ENCODE results near the gene FBXW8. TPM values are rescaled to one million over a fixed set of nuclear protein-coding genes. Genes with fewer than 3 reads are reported as not detected.

The FBXW8 gene
- polyA plus RNA-seq, 2 of the 4 experiments (the other 2 are of a cell fraction): 9.8 to 15.7 TPM

GRCh38 chr12:117014342-117014887 lies 103.7 kb downstream of the FBXW8 start (continued):
- TF ChIP-seq, protein P1, sequence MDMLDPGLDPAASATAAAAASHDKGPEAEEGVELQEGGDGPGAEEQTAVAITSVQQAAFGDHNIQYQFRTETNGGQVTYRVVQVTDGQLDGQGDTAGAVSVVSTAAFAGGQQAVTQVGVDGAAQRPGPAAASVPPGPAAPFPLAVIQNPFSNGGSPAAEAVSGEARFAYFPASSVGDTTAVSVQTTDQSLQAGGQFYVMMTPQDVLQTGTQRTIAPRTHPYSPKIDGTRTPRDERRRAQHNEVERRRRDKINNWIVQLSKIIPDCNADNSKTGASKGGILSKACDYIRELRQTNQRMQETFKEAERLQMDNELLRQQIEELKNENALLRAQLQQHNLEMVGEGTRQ (IDR thresholded peaks at IDR 0.05): no peak
- TF ChIP-seq CEBPB (IDR thresholded peaks at IDR 0.05): no peak
- TF ChIP-seq, protein P2, sequence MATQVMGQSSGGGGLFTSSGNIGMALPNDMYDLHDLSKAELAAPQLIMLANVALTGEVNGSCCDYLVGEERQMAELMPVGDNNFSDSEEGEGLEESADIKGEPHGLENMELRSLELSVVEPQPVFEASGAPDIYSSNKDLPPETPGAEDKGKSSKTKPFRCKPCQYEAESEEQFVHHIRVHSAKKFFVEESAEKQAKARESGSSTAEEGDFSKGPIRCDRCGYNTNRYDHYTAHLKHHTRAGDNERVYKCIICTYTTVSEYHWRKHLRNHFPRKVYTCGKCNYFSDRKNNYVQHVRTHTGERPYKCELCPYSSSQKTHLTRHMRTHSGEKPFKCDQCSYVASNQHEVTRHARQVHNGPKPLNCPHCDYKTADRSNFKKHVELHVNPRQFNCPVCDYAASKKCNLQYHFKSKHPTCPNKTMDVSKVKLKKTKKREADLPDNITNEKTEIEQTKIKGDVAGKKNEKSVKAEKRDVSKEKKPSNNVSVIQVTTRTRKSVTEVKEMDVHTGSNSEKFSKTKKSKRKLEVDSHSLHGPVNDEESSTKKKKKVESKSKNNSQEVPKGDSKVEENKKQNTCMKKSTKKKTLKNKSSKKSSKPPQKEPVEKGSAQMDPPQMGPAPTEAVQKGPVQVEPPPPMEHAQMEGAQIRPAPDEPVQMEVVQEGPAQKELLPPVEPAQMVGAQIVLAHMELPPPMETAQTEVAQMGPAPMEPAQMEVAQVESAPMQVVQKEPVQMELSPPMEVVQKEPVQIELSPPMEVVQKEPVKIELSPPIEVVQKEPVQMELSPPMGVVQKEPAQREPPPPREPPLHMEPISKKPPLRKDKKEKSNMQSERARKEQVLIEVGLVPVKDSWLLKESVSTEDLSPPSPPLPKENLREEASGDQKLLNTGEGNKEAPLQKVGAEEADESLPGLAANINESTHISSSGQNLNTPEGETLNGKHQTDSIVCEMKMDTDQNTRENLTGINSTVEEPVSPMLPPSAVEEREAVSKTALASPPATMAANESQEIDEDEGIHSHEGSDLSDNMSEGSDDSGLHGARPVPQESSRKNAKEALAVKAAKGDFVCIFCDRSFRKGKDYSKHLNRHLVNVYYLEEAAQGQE (IDR thresholded peaks at IDR 0.05): no peak
- no peak for TF ChIP-seq JUNB (IDR thresholded peaks at IDR 0.05)
- TF ChIP-seq PBX3 (IDR thresholded peaks at IDR 0.05): no peak

GRCh38 chr12:117015811-117016210 lies 105.1 kb downstream of the FBXW8 start:
- CTCF ChIA-PET: interaction anchor here (1.1 to 1.3 kb wide), 3 partner anchors 10 to 18 kb away, joined by 3 read pairs; no protein-coding TSS in a partner anchor
- H3K9me3 ChIP-seq: peaks cover 14% of the 10 kb centered on the region; the same call in 1 of the 3 replicates
- POLR2A ChIA-PET: no interaction called here

GRCh38 chr12:117017807-117018206 lies 107.1 kb downstream of the FBXW8 start:
- H3K4me2 ChIP-seq: no peak overlapping the region
- WGBS (ENCODE audit: missing lambda C conversion rate): 87% methylated on average over 9 of the region's 9 CpGs
- no peak for FAIRE-seq
- no peaks in the 10 kb centered on the region for H3K4me1 ChIP-seq
- no peak for ATAC-seq
- H3K27ac ChIP-seq: no peak overlapping the region
- H3K4me3 ChIP-seq: no peak overlapping the region
- TF ChIP-seq NPAS2 (CRISPR knock-in tag; IDR thresholded peaks at IDR 0.05; ENCODE audit: borderline replicate concordance) (no peak), ATOH8 (CRISPR knock-in tag; IDR thresholded peaks at IDR 0.05; ENCODE audit: low read depth) (no peak), MAFK (IDR thresholded peaks at IDR 0.05; ENCODE audit: partially characterized antibody) (no peak), HOXB13 (CRISPR knock-in tag; IDR thresholded peaks at IDR 0.05; ENCODE audit: low read depth) (no peak), ZC3H11A (IDR thresholded peaks at IDR 0.05) (no peak), NR3C1 (IDR thresholded peaks at IDR 0.05) (no peak)
- TF ChIP-seq, protein P3, sequence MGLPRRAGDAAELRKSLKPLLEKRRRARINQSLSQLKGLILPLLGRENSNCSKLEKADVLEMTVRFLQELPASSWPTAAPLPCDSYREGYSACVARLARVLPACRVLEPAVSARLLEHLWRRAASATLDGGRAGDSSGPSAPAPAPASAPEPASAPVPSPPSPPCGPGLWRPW (IDR thresholded peaks at IDR 0.05): no peak
- ChIA-PET CTCF (no interaction called here), POLR2A (no interaction called here)
- no peak for DNase-seq (ENCODE audit: low read depth in 1 of 2, low spot score in 1 of 2)
- H3K9me3 ChIP-seq: peaks cover 14% of the 10 kb centered on the region; the same call in 1 of the 3 replicates

More at GRCh38 chr12:117015811-117016210, 105.1 kb downstream of the FBXW8 start:
- H3K27ac ChIP-seq: no peak overlapping the region
- TF ChIP-seq ZFP36 (IDR thresholded peaks at IDR 0.05; ENCODE audit: borderline replicate concordance, partially characterized antibody): no peak
- no peak for TF ChIP-seq MAZ (IDR thresholded peaks at IDR 0.05; ENCODE audit: borderline replicate concordance, low read depth, low read length)
- TF ChIP-seq TP53 (CRISPR knock-in tag; IDR thresholded peaks at IDR 0.05): no peak
- TF ChIP-seq JUNB (IDR thresholded peaks at IDR 0.05): no peak
- ATAC-seq (no peak), FAIRE-seq (no peak), DNase-seq (ENCODE audit: low read depth in 1 of 2, low spot score in 1 of 2) (no peak)
- H3K4me2 ChIP-seq: no peak overlapping the region
- no peaks in the 10 kb centered on the region for H3K4me1 ChIP-seq
- H3K4me3 ChIP-seq: no peak overlapping the region
